Kidney (tissue), 14 donors: ENCODE measurements around the gene UST. TPM values are rescaled to one million over a fixed set of nuclear protein-coding genes. Genes with fewer than 3 reads are reported as not detected.
A peak's percentile ranks its signal among the peaks of the same experiment; 100 is the strongest.

Experiments used
- DNase-seq, 5 donors: peaks; one replicate each; pipeline ENCODE4 v3.0.0-alpha.2; 2013 to 2020
- FAIRE-seq: peaks from 2 replicates; lab custom pipeline; 2012; peaks lifted over from hg19 to GRCh38; lab: Jason Lieb, UNC
- H3K27ac ChIP-seq, 2 donors: one replicate each; pipeline ENCODE4 v1.7.0; 2013; ENCODE audit warnings: low read depth in 2 of 2, low read length in 2 of 2, inconsistent platforms in 1 of 2
- H3K27me3 ChIP-seq: one replicate; pipeline ENCODE4 v1.7.1; 2013; ENCODE audit warnings: low read length, inconsistent platforms; ENCODE audit not compliant: control insufficient read depth, insufficient read depth
- H3K36me3 ChIP-seq, 3 donors: one replicate each; pipeline versions ENCODE4 v1.7.0 to v1.7.1; 2013; ENCODE audit warnings: low read length in 3 of 3, control low read depth in 1 of 3, inconsistent platforms in 1 of 3; ENCODE audit not compliant: insufficient read depth in 3 of 3, control insufficient read depth in 2 of 3
- H3K4me1 ChIP-seq, 3 donors: one replicate each; pipeline versions ENCODE4 v1.7.0 to v1.7.1; 2013; ENCODE audit warnings: low read length in 3 of 3, inconsistent platforms in 1 of 3, low read depth in 1 of 3; ENCODE audit not compliant: control insufficient read depth in 2 of 3, insufficient read depth in 2 of 3
- H3K4me3 ChIP-seq, 3 donors: one replicate each; pipeline versions ENCODE4 v1.7.0 to v1.8.1; 2013; ENCODE audit warnings: low read length in 3 of 3, control low read depth in 1 of 3, inconsistent platforms in 1 of 3
- H3K9ac ChIP-seq, 3 donors: one replicate each; pipeline versions ENCODE4 v1.7.0 to v1.7.1; 2013; ENCODE audit warnings: low read length in 3 of 3, control low read depth in 1 of 3, inconsistent platforms in 1 of 3
- H3K9me3 ChIP-seq, 3 donors: one replicate each; pipeline versions ENCODE4 v1.7.0 to v1.7.1; 2013; ENCODE audit warnings: low read length in 3 of 3, control low read depth in 1 of 3, inconsistent platforms in 1 of 3; ENCODE audit not compliant: control insufficient read depth in 2 of 3, insufficient read depth in 1 of 3
- intact Hi-C: fragments of 100-400 bp; cut with DNase I; formaldehyde crosslinking; loops from one replicate; pipeline ENCODE4 v1.11.1; 2022
- polyA plus RNA-seq: library from polyadenylated mRNA; stranded (reverse); fragments of 350-450 nt; fragmentation: Illumina TruSeq; extraction: RNeasy Lipid Tissue Mini Kit (QIAGEN cat#74804); gene quantifications from one replicate; pipeline ENCODE4 v1.2.3, GENCODE V29; 2014; ENCODE audit warnings: low read depth, low replicate concordance; ENCODE audit not compliant: insufficient read depth
- total RNA-seq: library from RNA; stranded (reverse); fragmentation: NEBNext Ultra II Directional; extraction: Animal tissue kit (Norgen Biotek cat#: 25700); gene quantifications from one replicate; pipeline ENCODE4 v1.2.1, GENCODE V29; 2021
- TF ChIP-seq, protein P1 (sequence below): IDR thresholded peaks from 3 replicates; pipeline ENCODE4 v1.5.1; 2012; ENCODE audit warnings: mild to moderate bottlenecking, moderate library complexity, borderline replicate concordance; ENCODE audit not compliant: insufficient read depth; ENCODE audit errors: extremely low read depth
- donor health status: control.
- donor health status: control.
- donor health status: control.
- donor health status: control.
- donor health status: control.
- donor health status: DM: yes; HTN: yes; CAD: no.
- donor health status: Normal renal cell carcinoma (clear cell type).

UST gene
- total and polyA plus RNA-seq, 2 donors from 2014 or later: 3.2 to 4.2 TPM

- Histone ChIP-seq H3K9me3 (no peaks in the 10 kb centered on the region), H3K4me1 (no peaks in the 10 kb centered on the region), H3K4me3 (no peak overlapping the region), H3K27me3 (no peaks in the 10 kb centered on the region), H3K36me3 (no peaks in the 10 kb centered on the region), H3K9ac (no peak overlapping the region), H3K27ac (no peak overlapping the region)
- TF ChIP-seq, protein P1, sequence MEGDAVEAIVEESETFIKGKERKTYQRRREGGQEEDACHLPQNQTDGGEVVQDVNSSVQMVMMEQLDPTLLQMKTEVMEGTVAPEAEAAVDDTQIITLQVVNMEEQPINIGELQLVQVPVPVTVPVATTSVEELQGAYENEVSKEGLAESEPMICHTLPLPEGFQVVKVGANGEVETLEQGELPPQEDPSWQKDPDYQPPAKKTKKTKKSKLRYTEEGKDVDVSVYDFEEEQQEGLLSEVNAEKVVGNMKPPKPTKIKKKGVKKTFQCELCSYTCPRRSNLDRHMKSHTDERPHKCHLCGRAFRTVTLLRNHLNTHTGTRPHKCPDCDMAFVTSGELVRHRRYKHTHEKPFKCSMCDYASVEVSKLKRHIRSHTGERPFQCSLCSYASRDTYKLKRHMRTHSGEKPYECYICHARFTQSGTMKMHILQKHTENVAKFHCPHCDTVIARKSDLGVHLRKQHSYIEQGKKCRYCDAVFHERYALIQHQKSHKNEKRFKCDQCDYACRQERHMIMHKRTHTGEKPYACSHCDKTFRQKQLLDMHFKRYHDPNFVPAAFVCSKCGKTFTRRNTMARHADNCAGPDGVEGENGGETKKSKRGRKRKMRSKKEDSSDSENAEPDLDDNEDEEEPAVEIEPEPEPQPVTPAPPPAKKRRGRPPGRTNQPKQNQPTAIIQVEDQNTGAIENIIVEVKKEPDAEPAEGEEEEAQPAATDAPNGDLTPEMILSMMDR: no peak
- intact Hi-C loops: no loop called here
- peak in 4 of 5 donors; percentile 72 to 88 (median 82) for DNase-seq
- no peak for FAIRE-seq
Observed at GRCh38 chr6:148969603-148970061, 222.8 kb downstream of the UST start.

GRCh38 chr6:148971031-148971927 lies 224.4 kb downstream of the UST start:
- Histone ChIP-seq H3K9ac (no peak overlapping the region), H3K27ac (no peak overlapping the region), H3K4me1 (no peaks in the 10 kb centered on the region), H3K36me3 (no peaks in the 10 kb centered on the region), H3K9me3 (no peaks in the 10 kb centered on the region), H3K4me3 (no peak overlapping the region), H3K27me3 (no peaks in the 10 kb centered on the region)
- DNase-seq (no peak), FAIRE-seq (no peak)
- intact Hi-C loops: no loop called here
- TF ChIP-seq, protein P1: no peak

- TF ChIP-seq, protein P1: no peak
- Histone ChIP-seq H3K4me3 (no peak overlapping the region), H3K4me1 (no peaks in the 10 kb centered on the region), H3K27me3 (no peaks in the 10 kb centered on the region), H3K9ac (no peak overlapping the region), H3K36me3 (no peaks in the 10 kb centered on the region), H3K27ac (no peak overlapping the region), H3K9me3 (no peaks in the 10 kb centered on the region)
- DNase-seq: peak; percentile 78 to 85 (median 81)
- intact Hi-C loops: no loop called here
- FAIRE-seq: no peak
Observed at GRCh38 chr6:148972481-148972880, 225.7 kb downstream of the UST start.
